CD8-positive, alpha-beta memory T cell (primary cell): Measurements from ENCODE around the gene NEK10. TPM values are rescaled to one million over a fixed set of nuclear protein-coding genes. Genes with fewer than 3 reads are reported as not detected.

Source experiments
- CTCF ChIA-PET: fragments of 350-600 bp; sonication (Branson Sonifier 250); formaldehyde crosslinking; loops from one replicate; lab custom pipeline; 2021; ENCODE audit warnings: antibody characterized with exemption; lab: Charles Lee
- POLR2A ChIA-PET: fragments of 350-600 bp; sonication (Branson Sonifier 250); formaldehyde crosslinking; loops from one replicate; lab custom pipeline; 2021; ENCODE audit warnings: antibody characterized with exemption; lab: Charles Lee
- DNase-seq, 5 donors: peaks; one replicate each; pipeline versions ENCODE4 v3.0.0 to v3.0.0-alpha.2; 2020 to 2022; ENCODE audit warnings: mixed read lengths in 1 of 5
- H3K27ac ChIP-seq: one replicate; pipeline ENCODE4 v1.7.0; 2013; ENCODE audit warnings: low read depth, mild to moderate bottlenecking, low read length, moderate library complexity
- H3K27me3 ChIP-seq: 2 replicates; pipeline ENCODE4 v1.7.0; 2013; ENCODE audit warnings: low read length, mild to moderate bottlenecking; ENCODE audit not compliant: insufficient read depth, poor library complexity, severe bottlenecking
- H3K36me3 ChIP-seq: 2 replicates; pipeline ENCODE4 v1.7.0; 2013; ENCODE audit warnings: mild to moderate bottlenecking, low read length, moderate library complexity; ENCODE audit not compliant: insufficient read depth
- H3K4me1 ChIP-seq: 2 replicates; pipeline ENCODE4 v1.7.0; 2013; ENCODE audit warnings: mild to moderate bottlenecking, low read length, moderate library complexity; ENCODE audit not compliant: insufficient read depth
- H3K4me3 ChIP-seq: 2 replicates; pipeline ENCODE4 v1.7.0; 2013; ENCODE audit warnings: mild to moderate bottlenecking, low read length
- H3K9me3 ChIP-seq: 2 replicates; pipeline ENCODE4 v1.7.0; 2013; ENCODE audit warnings: mild to moderate bottlenecking, low read length
- H3K27ac Mint-ChIP-seq, 8 donors: one replicate each; pipeline ENCODE4 v1.8.0; 2020 to 2021; ENCODE audit warnings: mixed read lengths in 8 of 8, mild to moderate bottlenecking in 6 of 8, inconsistent platforms in 3 of 8, moderate library complexity in 3 of 8
- H3K27me3 Mint-ChIP-seq, 2 donors: one replicate each; pipeline ENCODE4 v1.8.0; 2020 to 2021; ENCODE audit warnings: mixed read lengths in 2 of 2, mild to moderate bottlenecking in 1 of 2, moderate library complexity in 1 of 2
- H3K36me3 Mint-ChIP-seq, 3 donors: one replicate each; pipeline ENCODE4 v1.8.0; 2020 to 2021; ENCODE audit warnings: mixed read lengths in 3 of 3, inconsistent platforms in 1 of 3, mild to moderate bottlenecking in 1 of 3
- H3K4me1 Mint-ChIP-seq, 3 donors: one replicate each; pipeline ENCODE4 v1.8.0; 2020 to 2021; ENCODE audit warnings: mixed read lengths in 3 of 3, inconsistent platforms in 1 of 3, mild to moderate bottlenecking in 1 of 3
- H3K4me3 Mint-ChIP-seq, 7 donors: one replicate each; pipeline ENCODE4 v1.8.0; 2020 to 2021; ENCODE audit warnings: mixed read lengths in 7 of 7, mild to moderate bottlenecking in 6 of 7, moderate library complexity in 4 of 7, inconsistent platforms in 2 of 7
- H3K9me3 Mint-ChIP-seq, 5 donors: one replicate each; pipeline ENCODE4 v1.8.0; 2020 to 2022; ENCODE audit warnings: mixed read lengths in 5 of 5, mild to moderate bottlenecking in 3 of 5, moderate library complexity in 2 of 5, inconsistent platforms in 1 of 5
- polyA plus RNA-seq: library from polyadenylated mRNA; unstranded; fragments of 300-500 nt; fragmentation: Illumina TruSeq; gene quantifications from one replicate; pipeline ENCODE4 v1.2.3, GENCODE V29; 2021
- total RNA-seq, 2 experiments: library from RNA; stranded (reverse); gene quantifications; one replicate each; pipeline ENCODE4 v1.2.3, GENCODE V29; 2021

The NEK10 gene
- total and polyA plus RNA-seq, 3 experiments from 2014 or later, result 0.07 to 0.42 (median 0.24) TPM

GRCh38 chr3:27125821-27126501, 243.2 kb downstream of the NEK10 start:
- H3K9me3 Mint-ChIP-seq, result no peaks in the 10 kb centered on the region
- H3K4me1 ChIP-seq, result no peaks in the 10 kb centered on the region
- H3K36me3 ChIP-seq, result no peaks in the 10 kb centered on the region
- no peaks in the 10 kb centered on the region for H3K27me3 ChIP-seq
- no peak overlapping the region for H3K4me3 ChIP-seq
- ChIA-PET POLR2A (no interaction called here), CTCF (interaction anchor here (1.0 kb wide), 1 partner anchor 9 kb away, joined by 3 read pairs; no protein-coding TSS in a partner anchor)
- H3K4me3 Mint-ChIP-seq, result no peak overlapping the region
- DNase-seq, result no peak
- H3K27me3 Mint-ChIP-seq, result no peaks in the 10 kb centered on the region
- no peak overlapping the region for H3K27ac Mint-ChIP-seq
- no peak overlapping the region for H3K27ac ChIP-seq
- H3K9me3 ChIP-seq, result no peaks in the 10 kb centered on the region
- H3K36me3 Mint-ChIP-seq, result no peaks in the 10 kb centered on the region
- no peaks in the 10 kb centered on the region for H3K4me1 Mint-ChIP-seq

DNA sequence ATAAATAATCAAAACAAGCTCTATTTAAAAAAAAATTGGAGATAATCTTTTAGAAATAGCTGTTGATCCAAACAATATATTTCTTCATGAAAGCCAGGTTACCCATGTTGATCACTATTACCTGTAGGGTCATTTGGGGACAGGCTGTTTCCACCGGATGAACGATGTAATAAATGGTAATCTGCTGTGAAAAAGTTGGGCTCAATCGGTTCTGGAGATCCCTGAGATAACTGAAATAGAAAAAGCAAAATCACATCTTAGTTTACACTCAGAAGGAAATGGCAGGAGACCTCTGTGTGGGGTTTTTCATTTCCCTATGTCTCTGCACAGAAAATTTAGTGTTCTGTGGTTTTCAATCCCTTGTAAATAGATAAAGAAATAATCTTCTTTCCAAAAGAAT, 249.5 kb downstream of the NEK10 start:
- no peaks in the 10 kb centered on the region for H3K4me1 Mint-ChIP-seq
- Histone ChIP-seq H3K9me3 (no peaks in the 10 kb centered on the region), H3K27me3 (no peaks in the 10 kb centered on the region), H3K27ac (no peak overlapping the region), H3K4me1 (no peaks in the 10 kb centered on the region), H3K4me3 (no peak overlapping the region), H3K36me3 (no peaks in the 10 kb centered on the region)
- POLR2A ChIA-PET, result no interaction called here
- H3K27ac Mint-ChIP-seq, result no peak overlapping the region
- CTCF ChIA-PET, result no interaction called here
- peaks cover 0 to 1% (median 0%) of the 10 kb centered on the region in 3 donors for H3K36me3 Mint-ChIP-seq
- no peaks in the 10 kb centered on the region for H3K9me3 Mint-ChIP-seq
- no peak for DNase-seq
- H3K27me3 Mint-ChIP-seq, result no peaks in the 10 kb centered on the region
- no peak overlapping the region for H3K4me3 Mint-ChIP-seq

DNA sequence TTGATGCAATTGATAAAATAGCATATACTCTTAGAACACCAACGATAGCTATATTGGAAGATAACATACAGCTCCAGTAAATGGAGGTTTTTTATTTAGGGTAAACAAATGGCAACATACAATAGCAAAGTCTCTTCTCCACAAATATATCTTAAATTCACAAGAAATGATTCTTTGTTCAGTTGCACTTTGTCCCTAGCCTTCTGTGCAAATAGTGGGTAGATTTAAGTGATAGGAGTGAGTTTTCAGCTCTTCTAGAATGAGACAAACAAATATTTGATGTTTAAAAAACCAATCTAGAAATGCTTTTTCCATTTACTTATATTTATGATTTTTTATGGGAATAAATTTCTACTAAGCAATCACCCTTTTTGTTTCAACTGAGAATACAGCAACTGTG, 253.8 kb downstream of the NEK10 start:
- Histone ChIP-seq H3K36me3 (no peaks in the 10 kb centered on the region), H3K4me3 (no peak overlapping the region), H3K4me1 (no peaks in the 10 kb centered on the region), H3K27ac (no peak overlapping the region), H3K27me3 (no peaks in the 10 kb centered on the region), H3K9me3 (no peaks in the 10 kb centered on the region)
- no peak overlapping the region for H3K27ac Mint-ChIP-seq
- CTCF ChIA-PET, result no interaction called here
- POLR2A ChIA-PET, result no interaction called here
- DNase-seq, result no peak
- no peak overlapping the region for H3K4me3 Mint-ChIP-seq
- H3K4me1 Mint-ChIP-seq, result no peaks in the 10 kb centered on the region
- H3K9me3 Mint-ChIP-seq, result no peaks in the 10 kb centered on the region
- H3K36me3 Mint-ChIP-seq, result peaks cover 0 to 1% (median 0%) of the 10 kb centered on the region in 3 donors
- no peaks in the 10 kb centered on the region for H3K27me3 Mint-ChIP-seq

GRCh38 chr3:27114684-27115083, 254.5 kb downstream of the NEK10 start:
- no peak overlapping the region for H3K27ac ChIP-seq
- H3K36me3 Mint-ChIP-seq, result peaks cover 0 to 1% (median 0%) of the 10 kb centered on the region in 3 donors
- no peak for DNase-seq
- H3K4me1 Mint-ChIP-seq, result no peaks in the 10 kb centered on the region
- no peaks in the 10 kb centered on the region for H3K36me3 ChIP-seq
- H3K27ac Mint-ChIP-seq, result no peak overlapping the region
- POLR2A ChIA-PET, result no interaction called here
- H3K4me3 Mint-ChIP-seq, result no peak overlapping the region
- H3K27me3 ChIP-seq, result no peaks in the 10 kb centered on the region
- CTCF ChIA-PET, result no interaction called here
- no peaks in the 10 kb centered on the region for H3K9me3 ChIP-seq
- no peaks in the 10 kb centered on the region for H3K27me3 Mint-ChIP-seq
- no peaks in the 10 kb centered on the region for H3K9me3 Mint-ChIP-seq
- no peaks in the 10 kb centered on the region for H3K4me1 ChIP-seq
- H3K4me3 ChIP-seq, result no peak overlapping the region

DNA sequence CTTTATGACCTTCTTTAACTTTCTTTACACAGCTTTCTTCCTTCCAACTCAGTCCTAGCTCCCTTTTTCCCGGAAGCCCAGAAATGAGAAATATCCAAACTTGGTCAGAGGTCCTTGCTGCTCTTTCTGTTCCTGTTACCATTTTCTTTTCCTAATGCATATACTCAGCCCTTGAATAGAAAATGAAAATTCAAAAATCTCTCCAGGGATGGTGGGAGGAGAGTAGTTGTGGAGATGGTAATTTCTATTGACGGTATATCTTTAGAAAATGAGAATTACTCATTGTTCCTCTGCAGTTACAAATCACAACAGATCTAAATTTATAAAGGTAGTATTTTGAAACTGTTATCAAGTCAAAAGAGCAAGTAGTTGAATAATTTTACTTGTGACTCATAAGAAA, 255.1 kb downstream of the NEK10 start:
- Mint-ChIP-seq H3K4me1 (no peaks in the 10 kb centered on the region), H3K4me3 (no peak overlapping the region), H3K36me3 (peaks cover 0 to 1% (median 0%) of the 10 kb centered on the region in 3 donors), H3K27me3 (no peaks in the 10 kb centered on the region), H3K27ac (no peak overlapping the region), H3K9me3 (no peaks in the 10 kb centered on the region)
- Histone ChIP-seq H3K36me3 (no peaks in the 10 kb centered on the region), H3K27ac (no peak overlapping the region), H3K4me3 (no peak overlapping the region), H3K4me1 (no peaks in the 10 kb centered on the region), H3K27me3 (no peaks in the 10 kb centered on the region), H3K9me3 (no peaks in the 10 kb centered on the region)
- ChIA-PET CTCF (no interaction called here), POLR2A (no interaction called here)
- DNase-seq, result no peak

DNA sequence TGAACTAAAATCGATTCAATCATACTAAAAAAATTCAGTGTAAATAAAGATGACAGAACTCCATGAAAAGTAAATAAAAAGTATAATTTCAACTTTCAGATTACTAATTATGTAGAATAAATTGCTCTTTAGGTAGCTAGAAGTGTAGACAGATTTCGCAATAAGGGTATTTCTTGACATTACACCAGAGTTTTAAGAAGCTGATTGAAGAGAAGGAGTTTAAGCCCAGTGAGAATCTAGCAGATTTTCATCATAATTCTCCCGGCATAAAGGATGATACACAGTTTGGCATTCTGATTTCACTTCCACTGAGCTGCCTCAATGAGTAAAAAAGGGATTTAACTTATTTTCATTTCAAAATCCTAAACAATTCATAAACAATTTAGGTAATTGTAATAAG, 259.2 kb downstream of the NEK10 start:
- H3K27ac Mint-ChIP-seq, result no peak overlapping the region

GRCh38 chr3:27108322-27108721, 260.9 kb downstream of the NEK10 start:
- Mint-ChIP-seq H3K9me3 (no peaks in the 10 kb centered on the region), H3K4me3 (no peak overlapping the region), H3K27me3 (peaks cover 2 to 3% of the 10 kb centered on the region in 2 donors), H3K4me1 (no peaks in the 10 kb centered on the region), H3K36me3 (no peaks in the 10 kb centered on the region), H3K27ac (no peak overlapping the region)
- ChIA-PET POLR2A (no interaction called here), CTCF (no interaction called here)
- H3K36me3 ChIP-seq, result no peaks in the 10 kb centered on the region
- DNase-seq, result no peak
- no peaks in the 10 kb centered on the region for H3K27me3 ChIP-seq
- H3K4me1 ChIP-seq, result no peaks in the 10 kb centered on the region
- no peak overlapping the region for H3K4me3 ChIP-seq
- no peak overlapping the region for H3K27ac ChIP-seq
- no peaks in the 10 kb centered on the region for H3K9me3 ChIP-seq

More for the DNA sequence above, 259.2 kb downstream of the NEK10 start:
- no peaks in the 10 kb centered on the region for H3K9me3 Mint-ChIP-seq
- POLR2A ChIA-PET, result no interaction called here
- H3K36me3 Mint-ChIP-seq, result no peaks in the 10 kb centered on the region
- no peaks in the 10 kb centered on the region for H3K4me1 Mint-ChIP-seq
- Histone ChIP-seq H3K4me1 (no peaks in the 10 kb centered on the region), H3K4me3 (no peak overlapping the region), H3K27me3 (no peaks in the 10 kb centered on the region), H3K27ac (no peak overlapping the region), H3K9me3 (no peaks in the 10 kb centered on the region), H3K36me3 (no peaks in the 10 kb centered on the region)
- CTCF ChIA-PET, result no interaction called here
- H3K27me3 Mint-ChIP-seq, result peaks cover 0 to under 1% of the 10 kb centered on the region in 2 donors
- DNase-seq, result no peak
- H3K4me3 Mint-ChIP-seq, result no peak overlapping the region

DNA sequence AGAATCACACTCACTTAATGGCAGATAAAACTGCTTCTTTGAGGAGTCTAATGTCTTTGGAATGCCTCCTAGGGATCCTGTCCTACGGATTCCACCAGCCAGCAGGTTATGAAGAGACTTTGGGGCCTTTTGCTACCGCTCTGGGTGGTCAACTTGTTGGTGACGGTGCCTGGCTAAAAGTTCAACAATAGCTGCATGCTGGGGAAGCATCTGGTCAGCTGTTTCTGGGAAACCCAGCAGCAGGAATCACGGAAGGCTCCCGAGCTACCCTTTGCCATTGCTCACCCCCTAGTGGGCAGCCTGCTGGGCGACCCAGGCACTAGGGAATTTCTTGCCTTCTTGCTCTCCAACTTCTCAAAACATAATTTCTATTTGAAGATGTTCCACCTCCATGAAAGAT, 263.3 kb downstream of the NEK10 start:
- no peaks in the 10 kb centered on the region for H3K4me1 ChIP-seq
- Mint-ChIP-seq H3K36me3 (no peaks in the 10 kb centered on the region), H3K4me3 (no peak overlapping the region), H3K27ac (no peak overlapping the region), H3K9me3 (no peaks in the 10 kb centered on the region), H3K27me3 (peaks cover 6% of the 10 kb centered on the region in 2 donors), H3K4me1 (no peaks in the 10 kb centered on the region)
- H3K27ac ChIP-seq, result no peak overlapping the region
- no peaks in the 10 kb centered on the region for H3K36me3 ChIP-seq
- POLR2A ChIA-PET, result no interaction called here
- no peak overlapping the region for H3K4me3 ChIP-seq
- no peaks in the 10 kb centered on the region for H3K9me3 ChIP-seq
- DNase-seq, result no peak
- H3K27me3 ChIP-seq, result no peaks in the 10 kb centered on the region
- CTCF ChIA-PET, result no interaction called here
